Measurements from ENCODE around the gene SEC23A.

DNA sequence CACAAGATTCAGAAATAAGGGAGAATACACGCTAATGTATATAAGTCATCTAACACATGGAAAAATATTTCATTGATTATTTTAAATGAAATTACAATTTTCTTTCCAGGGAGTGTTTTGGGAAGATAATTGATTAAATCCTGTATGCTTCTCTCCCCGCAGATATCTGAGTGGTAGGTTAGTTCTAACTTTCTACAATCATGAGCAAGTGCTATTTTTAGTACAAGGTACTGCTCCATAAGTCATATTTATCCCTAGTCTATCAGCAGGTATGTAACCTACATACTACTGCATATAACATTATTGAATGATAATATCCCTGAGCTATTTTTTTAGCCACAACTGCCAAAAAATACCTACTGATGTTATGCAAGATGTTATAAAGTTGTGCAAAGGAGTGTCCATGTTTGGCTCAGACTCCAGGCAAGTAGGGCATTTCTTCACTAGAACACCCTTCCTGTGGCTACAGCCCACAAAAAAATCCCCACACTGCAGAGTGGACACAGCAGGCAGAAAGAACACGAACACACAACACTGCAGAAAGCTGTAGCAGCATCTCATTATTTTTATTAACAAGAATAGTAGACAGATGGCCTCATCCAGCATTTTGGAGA lies 87.0 kb downstream of the SEC23A start:
- TF ChIP-seq HMG20A (CRISPR knock-in tag; IDR thresholded peaks at IDR 0.05; ENCODE audit: borderline replicate concordance) (no peak), BRCA1 (CRISPR knock-in tag; IDR thresholded peaks at IDR 0.05) (no peak), ZNF30 (CRISPR knock-in tag; IDR thresholded peaks at IDR 0.05) (no peak), ZBTB20 (CRISPR knock-in tag; IDR thresholded peaks at IDR 0.05; ENCODE audit: borderline replicate concordance, low read depth) (no peak), NR2F1 (CRISPR knock-in tag; IDR thresholded peaks at IDR 0.05) (no peak)
- TF ChIP-seq, protein P1, sequence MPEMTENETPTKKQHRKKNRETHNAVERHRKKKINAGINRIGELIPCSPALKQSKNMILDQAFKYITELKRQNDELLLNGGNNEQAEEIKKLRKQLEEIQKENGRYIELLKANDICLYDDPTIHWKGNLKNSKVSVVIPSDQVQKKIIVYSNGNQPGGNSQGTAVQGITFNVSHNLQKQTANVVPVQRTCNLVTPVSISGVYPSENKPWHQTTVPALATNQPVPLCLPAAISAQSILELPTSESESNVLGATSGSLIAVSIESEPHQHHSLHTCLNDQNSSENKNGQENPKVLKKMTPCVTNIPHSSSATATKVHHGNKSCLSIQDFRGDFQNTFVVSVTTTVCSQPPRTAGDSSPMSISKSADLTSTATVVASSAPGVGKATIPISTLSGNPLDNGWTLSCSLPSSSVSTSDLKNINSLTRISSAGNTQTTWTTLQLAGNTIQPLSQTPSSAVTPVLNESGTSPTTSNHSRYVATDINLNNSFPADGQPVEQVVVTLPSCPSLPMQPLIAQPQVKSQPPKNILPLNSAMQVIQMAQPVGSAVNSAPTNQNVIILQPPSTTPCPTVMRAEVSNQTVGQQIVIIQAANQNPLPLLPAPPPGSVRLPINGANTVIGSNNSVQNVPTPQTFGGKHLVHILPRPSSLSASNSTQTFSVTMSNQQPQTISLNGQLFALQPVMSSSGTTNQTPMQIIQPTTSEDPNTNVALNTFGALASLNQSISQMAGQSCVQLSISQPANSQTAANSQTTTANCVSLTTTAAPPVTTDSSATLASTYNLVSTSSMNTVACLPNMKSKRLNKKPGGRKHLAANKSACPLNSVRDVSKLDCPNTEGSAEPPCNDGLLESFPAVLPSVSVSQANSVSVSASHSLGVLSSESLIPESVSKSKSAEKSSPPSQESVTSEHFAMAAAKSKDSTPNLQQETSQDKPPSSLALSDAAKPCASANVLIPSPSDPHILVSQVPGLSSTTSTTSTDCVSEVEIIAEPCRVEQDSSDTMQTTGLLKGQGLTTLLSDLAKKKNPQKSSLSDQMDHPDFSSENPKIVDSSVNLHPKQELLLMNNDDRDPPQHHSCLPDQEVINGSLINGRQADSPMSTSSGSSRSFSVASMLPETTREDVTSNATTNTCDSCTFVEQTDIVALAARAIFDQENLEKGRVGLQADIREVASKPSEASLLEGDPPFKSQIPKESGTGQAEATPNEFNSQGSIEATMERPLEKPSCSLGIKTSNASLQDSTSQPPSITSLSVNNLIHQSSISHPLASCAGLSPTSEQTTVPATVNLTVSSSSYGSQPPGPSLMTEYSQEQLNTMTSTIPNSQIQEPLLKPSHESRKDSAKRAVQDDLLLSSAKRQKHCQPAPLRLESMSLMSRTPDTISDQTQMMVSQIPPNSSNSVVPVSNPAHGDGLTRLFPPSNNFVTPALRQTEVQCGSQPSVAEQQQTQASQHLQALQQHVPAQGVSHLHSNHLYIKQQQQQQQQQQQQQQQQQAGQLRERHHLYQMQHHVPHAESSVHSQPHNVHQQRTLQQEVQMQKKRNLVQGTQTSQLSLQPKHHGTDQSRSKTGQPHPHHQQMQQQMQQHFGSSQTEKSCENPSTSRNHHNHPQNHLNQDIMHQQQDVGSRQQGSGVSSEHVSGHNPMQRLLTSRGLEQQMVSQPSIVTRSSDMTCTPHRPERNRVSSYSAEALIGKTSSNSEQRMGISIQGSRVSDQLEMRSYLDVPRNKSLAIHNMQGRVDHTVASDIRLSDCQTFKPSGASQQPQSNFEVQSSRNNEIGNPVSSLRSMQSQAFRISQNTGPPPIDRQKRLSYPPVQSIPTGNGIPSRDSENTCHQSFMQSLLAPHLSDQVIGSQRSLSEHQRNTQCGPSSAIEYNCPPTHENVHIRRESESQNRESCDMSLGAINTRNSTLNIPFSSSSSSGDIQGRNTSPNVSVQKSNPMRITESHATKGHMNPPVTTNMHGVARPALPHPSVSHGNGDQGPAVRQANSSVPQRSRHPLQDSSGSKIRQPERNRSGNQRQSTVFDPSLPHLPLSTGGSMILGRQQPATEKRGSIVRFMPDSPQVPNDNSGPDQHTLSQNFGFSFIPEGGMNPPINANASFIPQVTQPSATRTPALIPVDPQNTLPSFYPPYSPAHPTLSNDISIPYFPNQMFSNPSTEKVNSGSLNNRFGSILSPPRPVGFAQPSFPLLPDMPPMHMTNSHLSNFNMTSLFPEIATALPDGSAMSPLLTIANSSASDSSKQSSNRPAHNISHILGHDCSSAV (CRISPR knock-in tag; IDR thresholded peaks at IDR 0.05; ENCODE audit: borderline replicate concordance): no peak
- TF ChIP-seq, protein P2, sequence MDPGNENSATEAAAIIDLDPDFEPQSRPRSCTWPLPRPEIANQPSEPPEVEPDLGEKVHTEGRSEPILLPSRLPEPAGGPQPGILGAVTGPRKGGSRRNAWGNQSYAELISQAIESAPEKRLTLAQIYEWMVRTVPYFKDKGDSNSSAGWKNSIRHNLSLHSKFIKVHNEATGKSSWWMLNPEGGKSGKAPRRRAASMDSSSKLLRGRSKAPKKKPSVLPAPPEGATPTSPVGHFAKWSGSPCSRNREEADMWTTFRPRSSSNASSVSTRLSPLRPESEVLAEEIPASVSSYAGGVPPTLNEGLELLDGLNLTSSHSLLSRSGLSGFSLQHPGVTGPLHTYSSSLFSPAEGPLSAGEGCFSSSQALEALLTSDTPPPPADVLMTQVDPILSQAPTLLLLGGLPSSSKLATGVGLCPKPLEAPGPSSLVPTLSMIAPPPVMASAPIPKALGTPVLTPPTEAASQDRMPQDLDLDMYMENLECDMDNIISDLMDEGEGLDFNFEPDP (CRISPR knock-in tag; conservative IDR thresholded peaks at IDR 0.05): no peak
